SK-MEL-5 (cell line): ENCODE measurements around the gene EPDR1. TPM values are rescaled to one million over a fixed set of nuclear protein-coding genes. Genes with fewer than 3 reads are reported as not detected.
A peak's percentile ranks its signal among the peaks of the same experiment; 100 is the strongest.
"Not testable (repeated sequence)": the region's sequence is repeated elsewhere in the genome, so short reads cannot be mapped to it uniquely, and the experiment has no call there.

Source experiments
- DNase-seq: peaks from one replicate; pipeline ENCODE4 v3.0.0-alpha.2; 2016; ENCODE audit warnings: low read depth, low spot score
- in situ Hi-C: cut with HindIII; loops from 2 replicates; pipeline ENCODE4 v1.10.0; 2016; ENCODE audit warnings: low sequenced_read_pairs, high pct_unique_total_duplicates, low pct_unique_long_range_greater_than_20kb
- total RNA-seq: library from RNA; depleted of rRNA; stranded (reverse); fragments of >200 nt; shearing (Covaris generic); gene quantifications from 2 replicates; pipeline ENCODE4 v1.2.3, GENCODE V29; 2014

EPDR1 gene
- total RNA-seq, 1 experiment from 2014 or later, result 42.3 TPM

DNA sequence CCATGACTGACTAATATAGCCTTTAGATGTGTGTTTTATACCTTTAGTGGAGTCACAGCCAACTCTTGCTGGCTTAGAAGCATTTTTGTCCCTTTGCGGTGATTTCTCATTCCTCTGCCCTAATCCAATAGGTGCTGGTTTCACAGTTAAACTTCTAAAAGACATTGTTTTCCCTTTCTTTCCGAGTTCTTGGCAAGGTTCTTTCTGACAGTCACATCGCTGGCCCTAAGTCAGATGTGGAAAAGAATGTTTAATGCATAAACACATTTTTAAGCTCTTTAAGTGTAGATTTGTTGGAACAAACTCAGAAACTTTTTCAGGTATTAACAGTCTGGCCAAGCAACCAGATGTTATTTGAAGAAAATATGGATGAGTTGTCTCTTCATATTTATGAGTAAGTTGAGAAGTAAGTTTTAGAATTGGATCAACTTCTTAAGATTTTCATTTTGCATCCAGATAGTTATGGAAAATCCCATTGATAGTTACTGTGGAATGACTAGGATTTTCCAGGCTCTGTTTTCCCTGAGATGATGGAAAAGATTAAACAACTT lies 4.1 kb downstream of the EPDR1 start:
- in situ Hi-C loops, result no loop called here
- DNase-seq, result no peak

- in situ Hi-C loops, result no loop called here
- DNase-seq, result no peak
These were observed 5.2 kb downstream of the EPDR1 start for GRCh38 chr7:37925620-37926019.

DNA sequence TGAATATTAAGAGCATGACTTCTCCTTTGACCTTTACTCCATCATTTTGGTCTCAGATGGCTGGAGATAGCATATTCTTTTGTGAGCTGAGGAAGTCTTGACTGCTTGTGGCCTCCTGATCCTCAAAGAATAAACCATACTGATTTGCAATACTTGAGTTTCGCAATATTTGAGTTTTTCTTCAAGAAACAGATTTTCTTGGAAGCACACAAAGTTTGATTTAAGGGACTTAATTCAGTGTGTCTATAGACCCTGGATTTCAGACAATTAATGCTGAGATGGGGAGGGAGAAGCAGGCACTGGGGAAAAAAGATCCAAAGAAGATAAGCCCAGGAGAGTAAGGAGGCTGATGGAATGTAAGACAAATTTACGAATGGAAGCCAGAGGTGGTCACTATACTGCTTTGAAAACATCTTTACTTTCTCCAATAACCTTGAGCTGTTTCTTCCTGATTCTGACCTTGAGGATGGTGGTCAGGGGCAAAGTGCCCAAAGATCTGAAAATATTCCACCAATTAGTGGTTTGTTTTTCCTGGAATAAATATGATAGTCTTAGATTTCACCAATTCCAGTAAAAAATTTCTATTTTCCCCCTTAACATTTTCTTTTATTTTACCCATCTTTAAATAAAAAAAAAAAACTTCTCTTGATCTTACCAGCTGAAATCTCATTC lies 7.5 kb downstream of the EPDR1 start:
- in situ Hi-C loops, result no loop called here
- no peak for DNase-seq

DNA sequence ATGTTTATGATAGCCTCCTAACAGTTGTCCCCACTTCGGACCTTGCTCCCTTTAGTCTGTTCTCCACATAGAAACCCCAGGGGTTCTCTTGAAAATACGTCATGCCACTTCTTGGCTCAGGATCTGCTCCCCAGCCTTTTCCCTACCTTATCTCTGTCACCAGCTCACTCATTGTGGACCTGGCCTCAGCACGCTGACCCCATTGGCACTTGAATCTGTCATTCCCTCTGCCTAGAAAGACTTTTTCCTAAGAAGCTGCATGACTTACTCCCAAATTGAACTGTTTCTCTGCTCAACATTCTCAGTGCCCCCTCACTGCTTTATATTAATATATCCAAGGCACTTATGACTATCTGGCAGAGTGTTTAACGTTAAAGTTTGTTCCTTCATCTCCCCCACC lies 8.4 kb downstream of the EPDR1 start:
- no peak for DNase-seq
- in situ Hi-C loops, result no loop called here

- in situ Hi-C loops, result no loop called here
- no peak for DNase-seq
These were observed 9.9 kb downstream of the EPDR1 start for GRCh38 chr7:37930226-37930948.

DNA sequence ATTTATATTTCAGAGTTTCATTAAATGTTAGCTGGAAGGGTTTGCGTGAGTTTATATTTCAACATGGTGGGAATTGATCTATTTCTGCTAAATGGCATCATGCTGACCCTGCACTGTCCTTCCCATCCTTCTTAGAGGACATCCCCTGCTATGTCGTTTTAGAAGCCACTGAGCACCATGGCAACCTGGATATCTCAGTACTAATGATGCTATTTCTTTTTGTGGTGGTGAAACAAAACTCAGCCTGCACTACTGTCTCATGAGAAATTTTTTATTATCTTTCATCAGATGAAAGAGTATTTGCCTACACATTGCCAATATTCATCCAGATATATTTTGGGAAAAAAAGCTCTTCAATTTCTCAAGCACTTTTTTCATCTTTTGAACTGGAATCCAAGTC lies 12.1 kb downstream of the EPDR1 start:
- in situ Hi-C loops, result no loop called here

GRCh38 chr7:37933018-37933566 lies 12.7 kb downstream of the EPDR1 start:
- no peak for DNase-seq
- in situ Hi-C loops, result no loop called here

More for the DNA sequence above, 12.1 kb downstream of the EPDR1 start:
- DNase-seq, result no peak

GRCh38 chr7:37942934-37943610 lies 22.6 kb downstream of the EPDR1 start:
- DNase-seq, result no peak
- in situ Hi-C loops, result no loop called here

DNA sequence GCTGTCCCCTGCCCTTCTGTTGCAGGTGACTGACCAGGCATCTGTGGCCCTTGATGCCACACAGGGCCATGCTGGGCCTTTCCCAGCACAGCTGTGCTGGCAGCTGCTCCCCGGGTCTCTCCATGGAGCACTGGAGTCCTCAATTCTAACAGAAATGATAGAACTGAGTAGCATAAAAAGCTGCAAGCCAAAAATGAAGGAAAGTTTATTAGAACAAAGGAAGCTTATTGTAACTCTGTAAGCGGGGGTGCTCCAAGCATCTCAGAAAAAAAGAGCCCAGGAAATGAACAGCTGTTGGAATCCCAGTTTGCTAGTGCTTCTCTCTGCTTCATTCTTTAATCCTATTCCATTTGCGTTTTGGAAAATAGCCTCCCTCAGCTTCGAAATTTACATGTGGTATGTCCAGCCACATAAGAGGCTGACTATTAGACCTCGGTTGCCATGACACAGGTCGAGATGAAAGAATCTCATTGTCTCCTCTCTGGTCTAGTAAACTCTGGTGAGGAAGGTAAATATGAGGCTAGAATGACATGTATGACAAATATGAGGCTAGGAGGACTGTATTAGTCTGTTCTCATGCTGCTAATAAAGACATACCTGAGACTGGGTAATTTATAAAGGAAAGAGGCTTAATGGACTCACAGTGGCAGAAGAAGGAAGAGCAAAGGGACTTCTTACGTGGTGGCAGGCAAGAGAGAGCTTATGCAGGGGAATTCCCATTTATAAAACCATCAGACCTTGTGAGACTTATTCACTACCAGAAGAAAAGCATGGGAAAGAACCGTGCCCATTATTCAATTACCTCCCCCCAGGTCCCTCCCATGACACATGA lies 23.7 kb downstream of the EPDR1 start:
- in situ Hi-C loops, result no loop called here
- peak; percentile 53 for DNase-seq

DNA sequence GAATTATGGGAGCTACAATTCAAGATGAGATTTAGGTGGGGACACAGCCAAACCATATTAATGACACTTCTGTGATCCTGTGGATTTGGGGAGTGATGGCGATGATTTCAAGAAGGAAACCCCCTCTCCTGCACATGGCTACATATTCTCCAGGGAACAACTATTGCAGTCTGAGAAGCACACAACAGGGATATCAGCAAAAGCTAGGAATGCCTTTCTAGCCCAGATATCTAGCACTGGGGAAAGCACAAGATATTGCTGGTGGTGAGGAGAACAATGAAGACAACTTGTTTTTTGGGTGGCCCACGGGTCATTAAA lies 24.3 kb downstream of the EPDR1 start:
- in situ Hi-C loops, result no loop called here
- DNase-seq, result peak; percentile 19

DNA sequence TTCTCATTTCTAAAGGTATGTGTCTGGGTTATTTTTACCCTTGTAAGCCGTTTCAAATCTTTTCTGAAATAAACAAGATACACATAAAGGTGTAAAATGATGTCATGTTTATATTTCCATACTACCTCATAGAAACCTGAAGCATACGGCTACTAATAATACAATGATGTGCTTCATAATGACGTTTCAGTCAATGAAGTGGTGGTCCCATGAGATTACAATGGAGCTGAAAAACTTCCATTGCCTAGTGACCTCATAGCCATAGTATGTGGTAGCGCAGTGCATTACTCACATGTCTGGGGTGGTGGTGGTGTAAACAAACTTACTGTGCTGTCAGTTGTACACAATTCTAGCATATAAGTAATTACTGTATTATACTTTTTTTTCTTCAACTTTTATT lies 24.9 kb downstream of the EPDR1 start:
- in situ Hi-C loops, result no loop called here

DNA sequence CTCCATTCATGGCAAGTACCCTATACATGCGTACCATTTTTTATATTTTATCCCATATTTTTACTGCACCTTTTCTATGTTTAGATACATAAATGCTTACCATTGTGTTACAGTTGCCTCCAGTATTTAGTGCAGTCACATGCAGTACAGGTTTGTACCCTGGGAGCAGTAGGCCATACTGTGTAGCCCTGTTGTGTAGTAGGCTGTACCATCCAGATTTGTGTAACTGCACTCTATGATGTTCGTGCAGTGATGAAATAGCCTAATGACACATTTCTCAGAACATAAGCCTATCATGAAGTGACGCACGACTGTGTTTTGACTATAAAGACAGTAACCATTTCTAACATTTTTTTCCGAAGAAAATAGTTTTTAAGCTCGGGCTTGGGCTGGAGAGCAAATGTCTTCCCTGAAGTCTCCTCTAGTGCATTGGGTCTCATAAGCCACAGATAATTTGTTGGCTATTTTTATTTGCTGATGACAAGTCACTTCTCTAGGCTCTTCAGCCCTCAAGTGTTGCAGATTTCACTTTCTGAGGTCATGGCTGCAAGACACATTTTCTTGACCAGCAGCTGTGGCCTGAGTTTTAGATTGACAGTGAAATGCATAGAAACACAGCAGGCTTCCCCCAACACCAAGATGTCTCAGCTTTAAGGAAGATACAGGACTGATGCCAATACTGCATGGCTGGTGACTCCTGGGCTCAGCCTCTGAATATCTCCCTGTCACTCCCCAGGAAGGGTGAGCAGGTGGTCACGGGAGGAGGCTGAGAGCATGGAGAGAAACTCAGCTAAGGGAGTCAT lies 26.9 kb downstream of the EPDR1 start:
- in situ Hi-C loops, result no loop called here
- DNase-seq, result no peak

More for the DNA sequence above, 24.9 kb downstream of the EPDR1 start:
- DNase-seq, result no peak

GRCh38 chr7:37947941-37948210 lies 27.4 kb downstream of the EPDR1 start:
- no peak for DNase-seq
- in situ Hi-C loops, result no loop called here

DNA sequence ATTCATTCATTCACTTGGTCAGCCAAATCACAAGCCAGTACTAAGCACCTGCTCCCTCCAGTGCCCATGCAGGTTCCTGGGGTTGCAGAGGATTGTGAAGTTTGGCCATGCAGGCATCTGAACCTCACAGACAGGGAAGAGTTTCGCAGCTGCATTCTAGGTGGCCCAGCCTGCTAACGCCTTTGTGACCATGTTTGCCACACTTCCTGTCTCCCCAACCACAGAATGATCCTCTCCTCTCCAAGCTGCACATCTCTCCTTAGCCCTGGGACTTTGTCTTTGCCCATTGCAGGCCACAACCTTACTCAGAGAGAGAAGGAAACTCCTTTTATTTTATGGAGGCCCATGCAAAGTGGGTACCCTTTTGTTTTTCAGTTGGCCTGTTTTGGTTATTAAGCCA lies 31.8 kb downstream of the EPDR1 start:
- in situ Hi-C loops, result no loop called here
- no peak for DNase-seq

DNA sequence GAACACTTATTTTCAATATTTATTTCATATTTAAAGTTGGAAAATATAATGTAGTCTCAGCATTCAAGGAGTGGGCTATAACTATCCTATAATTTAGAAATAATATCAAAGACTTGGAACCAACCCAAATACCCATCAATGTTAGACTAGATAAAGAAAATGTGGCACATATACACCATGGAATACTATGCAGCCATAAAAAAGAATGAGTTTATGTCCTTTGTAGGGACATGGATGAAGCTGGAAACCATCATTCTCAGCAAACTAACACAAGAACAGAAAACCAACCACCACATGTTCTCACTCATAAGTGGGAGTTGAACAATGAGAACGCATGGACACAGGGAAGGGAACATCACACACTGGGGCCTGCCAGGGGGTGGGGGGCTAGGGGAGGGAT lies 33.8 kb downstream of the EPDR1 start:
- in situ Hi-C loops, DNase-seq: not testable (repeated sequence)

GRCh38 chr7:37956791-37957190 lies 36.4 kb downstream of the EPDR1 start:
- no peak for DNase-seq
- in situ Hi-C loops, result no loop called here
